Measurements from ENCODE around the gene DDX24.

- no peak for TF ChIP-seq CTCF (conservative IDR thresholded peaks at IDR 0.05)
- TF ChIP-seq EZH2 (IDR thresholded peaks at IDR 0.05; ENCODE audit: low read depth) = no peak
Observed at GRCh38 chr14:94047581-94047980, 33.4 kb downstream of the DDX24 start.
